Measurements from ENCODE around the gene FAM72C. TPM values are rescaled to one million over a fixed set of nuclear protein-coding genes. Genes with fewer than 3 reads are reported as not detected.
"Not testable (repeated sequence)": the region's sequence is repeated elsewhere in the genome, so short reads cannot be mapped to it uniquely, and the experiment has no call there.

Gene FAM72C
- total RNA-seq, 1 experiment from 2014 or later: 3.5 TPM

- in situ Hi-C loops (cut with HindIII; ENCODE audit: low sequenced_read_pairs); DNase-seq (ENCODE audit: low spot score): not testable (repeated sequence)
Measured at GRCh38 chr1:143938922-143939321, 32.9 kb downstream of the FAM72C start.

GRCh38 chr1:143936457-143937115 is 35.2 kb downstream of the FAM72C start:
- peak; percentile 67 for DNase-seq (ENCODE audit: low spot score)
- in situ Hi-C loops (cut with HindIII; ENCODE audit: low sequenced_read_pairs): not testable (repeated sequence)

- DNase-seq (ENCODE audit: low spot score); in situ Hi-C loops (cut with HindIII; ENCODE audit: low sequenced_read_pairs): not testable (repeated sequence)
Measured at GRCh38 chr1:143919127-143919526, 52.7 kb downstream of the FAM72C start.

- DNase-seq (ENCODE audit: low spot score); in situ Hi-C loops (cut with HindIII; ENCODE audit: low sequenced_read_pairs): not testable (repeated sequence)
Measured at GRCh38 chr1:143918552-143918951, 53.2 kb downstream of the FAM72C start.

GRCh38 chr1:143913705-143914104 is 58.1 kb downstream of the FAM72C start:
- DNase-seq (ENCODE audit: low spot score); in situ Hi-C loops (cut with HindIII; ENCODE audit: low sequenced_read_pairs): not testable (repeated sequence)
